DMS153 (cell line): Measurements from ENCODE around the gene LYPD6.

Experiments used
- DNase-seq: peaks from one replicate; lab custom pipeline; 2025; lab: John Stamatoyannopoulos, UW

Gene LYPD6

GRCh38 chr2:149409506-149409905 lies 79.1 kb downstream of the LYPD6 start:
- peak; percentile 85 for DNase-seq

- peak; percentile 80 for DNase-seq
Measured at GRCh38 chr2:149410701-149411484, 80.5 kb downstream of the LYPD6 start.

GRCh38 chr2:149413487-149413886 lies 83.1 kb downstream of the LYPD6 start:
- DNase-seq: no peak

- no peak for DNase-seq
Measured at GRCh38 chr2:149415086-149415485, 84.7 kb downstream of the LYPD6 start.

GRCh38 chr2:149418065-149418464 lies 87.7 kb downstream of the LYPD6 start:
- DNase-seq: no peak

GRCh38 chr2:149420053-149420963 lies 89.9 kb downstream of the LYPD6 start:
- DNase-seq: no peak

- DNase-seq: no peak
Measured at GRCh38 chr2:149421791-149422190, 91.4 kb downstream of the LYPD6 start.

GRCh38 chr2:149422337-149422990 lies 92.1 kb downstream of the LYPD6 start:
- no peak for DNase-seq

GRCh38 chr2:149422991-149423338 lies 92.6 kb downstream of the LYPD6 start:
- DNase-seq: no peak

- no peak for DNase-seq
Measured at GRCh38 chr2:149423630-149424029, 93.2 kb downstream of the LYPD6 start.

GRCh38 chr2:149427387-149427786 lies 97.0 kb downstream of the LYPD6 start:
- DNase-seq: no peak

- DNase-seq: no peak
Measured at GRCh38 chr2:149428783-149429182, 98.4 kb downstream of the LYPD6 start.

- DNase-seq: no peak
Measured at GRCh38 chr2:149430743-149431736, 100.7 kb downstream of the LYPD6 start.

GRCh38 chr2:149438330-149438960 lies 108.1 kb downstream of the LYPD6 start:
- no peak for DNase-seq

- DNase-seq: no peak
Measured at GRCh38 chr2:149441255-149441654, 110.9 kb downstream of the LYPD6 start.

GRCh38 chr2:149442346-149442745 lies 112.0 kb downstream of the LYPD6 start:
- no peak for DNase-seq

GRCh38 chr2:149443150-149443549 lies 112.8 kb downstream of the LYPD6 start:
- DNase-seq: no peak

- no peak for DNase-seq
Measured at GRCh38 chr2:149446748-149447147, 116.4 kb downstream of the LYPD6 start.

- DNase-seq: no peak
Measured at GRCh38 chr2:149448315-149448714, 117.9 kb downstream of the LYPD6 start.

- DNase-seq: no peak
Measured at GRCh38 chr2:149449017-149449416, 118.6 kb downstream of the LYPD6 start.
